Activated CD4-positive, alpha-beta T cell treated with anti-CD3 and anti-CD28 coated beads for 4 hours (primary cell): ENCODE data around the gene ZNF416.

Experiments used
- DNase-seq, 2 donors: peaks; one replicate each; pipeline ENCODE4 v3.0.0-alpha.2; 2020

ZNF416 gene

DNA sequence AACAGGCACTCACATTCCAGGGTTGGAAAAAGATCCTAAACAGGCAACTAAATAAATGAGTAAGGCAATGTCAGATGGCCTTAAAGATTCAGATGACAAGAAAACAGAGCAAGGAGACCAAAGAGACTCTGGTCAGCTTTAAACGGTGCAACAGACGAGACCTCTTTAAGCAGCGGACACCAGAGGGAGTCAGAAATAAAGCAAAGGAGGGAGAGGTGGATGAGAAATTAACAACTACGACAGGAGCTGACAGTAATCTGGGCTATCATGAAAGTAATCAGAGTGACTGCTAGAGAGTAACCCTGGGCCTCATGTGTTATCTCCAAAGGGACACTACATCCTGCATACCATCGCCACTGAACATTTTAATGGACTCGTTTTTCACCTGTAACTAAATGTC is 20.2 kb downstream of the ZNF416 start:
- no peak for DNase-seq

DNA sequence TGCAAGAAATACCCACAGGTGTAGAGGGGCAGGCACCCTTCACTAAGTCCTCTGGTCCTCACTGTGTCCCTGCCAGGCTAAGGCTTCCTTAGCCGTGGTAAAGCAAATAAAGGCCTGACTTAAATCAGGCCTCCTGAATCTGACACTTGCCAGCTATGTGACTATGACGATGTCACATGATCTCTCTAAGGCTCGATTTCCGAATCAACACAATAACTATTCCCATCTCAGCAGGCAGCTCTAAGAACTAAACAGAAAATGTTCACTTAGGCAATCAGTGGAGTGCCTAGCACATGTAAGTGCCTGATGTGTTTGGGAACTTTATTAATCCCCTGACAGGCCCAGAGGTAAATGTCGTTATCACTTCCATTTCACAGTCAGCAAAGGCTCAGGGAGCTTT is 21.1 kb downstream of the ZNF416 start:
- no peak for DNase-seq

GRCh38 chr19:57552432-57552831 is 26.3 kb downstream of the ZNF416 start:
- DNase-seq, result no peak

DNA sequence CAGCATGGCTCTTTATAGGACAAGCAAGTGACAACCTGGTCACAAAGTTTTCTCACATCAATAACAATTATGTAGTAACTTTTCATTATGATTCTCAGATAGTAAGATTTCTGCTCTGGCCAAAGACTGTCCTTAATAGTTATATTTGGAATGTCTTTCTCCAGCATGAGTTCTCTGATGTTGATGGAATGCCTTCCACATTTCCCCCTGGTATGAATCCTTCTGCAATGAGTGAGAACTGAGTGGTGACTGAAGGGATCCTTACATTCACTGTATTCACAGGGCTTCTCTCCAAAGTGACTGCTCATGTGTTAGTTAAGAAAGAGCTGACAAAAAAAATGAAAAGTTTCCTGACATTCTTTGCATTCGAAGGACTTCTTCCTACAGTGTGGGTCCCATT is 32.2 kb downstream of the ZNF416 start:
- DNase-seq, result no peak

DNA sequence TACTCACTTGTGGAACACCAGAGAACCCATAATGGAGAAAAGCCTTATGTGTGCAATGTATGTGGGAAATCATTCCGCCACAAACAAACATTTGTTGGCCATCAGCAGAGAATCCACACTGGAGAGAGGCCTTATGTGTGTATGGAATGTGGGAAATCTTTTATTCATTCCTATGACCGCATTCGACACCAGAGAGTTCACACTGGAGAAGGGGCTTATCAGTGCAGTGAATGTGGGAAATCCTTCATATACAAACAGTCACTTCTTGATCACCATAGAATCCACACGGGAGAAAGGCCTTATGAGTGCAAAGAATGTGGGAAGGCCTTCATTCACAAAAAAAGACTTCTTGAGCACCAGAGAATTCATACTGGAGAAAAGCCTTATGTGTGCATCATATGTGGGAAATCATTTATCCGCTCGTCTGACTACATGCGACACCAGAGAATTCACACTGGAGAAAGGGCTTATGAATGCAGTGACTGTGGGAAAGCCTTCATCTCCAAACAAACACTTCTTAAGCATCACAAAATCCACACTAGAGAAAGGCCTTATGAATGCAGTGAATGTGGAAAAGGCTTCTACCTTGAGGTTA is 40.7 kb downstream of the ZNF416 start:
- DNase-seq, result no peak

DNA sequence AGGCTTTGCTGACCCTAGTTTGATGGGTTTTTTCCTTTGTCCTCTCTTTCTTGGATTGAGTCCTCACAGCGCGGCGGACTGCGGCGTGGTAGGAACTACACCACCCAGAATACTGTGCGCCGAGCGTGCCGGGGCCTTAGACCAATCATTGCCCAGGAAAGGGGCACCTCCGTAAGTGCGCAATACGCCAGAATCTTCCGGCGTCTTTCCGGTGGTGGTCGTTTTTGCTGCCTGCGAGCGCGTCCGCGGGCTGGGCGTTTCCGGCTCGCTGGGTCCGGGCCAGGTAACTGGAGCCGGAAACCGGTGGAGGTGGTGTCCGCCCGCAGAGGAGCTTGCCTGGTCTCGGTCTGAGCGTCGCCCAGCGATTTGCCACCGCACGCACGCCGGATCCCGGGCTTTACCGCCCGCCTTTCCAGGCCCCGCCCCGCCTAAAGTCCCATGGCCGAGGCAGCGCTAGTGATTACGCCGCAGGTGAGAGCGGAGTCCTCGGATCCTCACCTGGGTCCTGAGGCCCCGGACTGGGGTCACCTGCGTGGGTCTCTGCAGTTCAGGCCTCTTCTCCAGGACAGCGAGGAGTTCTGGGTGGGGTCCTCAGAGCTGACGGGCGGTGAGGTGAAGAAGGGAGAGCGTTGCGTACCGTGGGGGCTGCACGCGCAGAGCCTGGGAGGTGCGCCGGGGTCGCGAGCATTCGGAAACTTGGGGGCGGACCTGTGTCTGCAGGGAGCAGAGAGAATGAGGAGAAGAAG is 51.4 kb downstream of the ZNF416 start, which contains the start of gene ZNF549:
Gene ZNF549 (plus strand): TSS at position 221 of the 746 bp plus-strand sequence. CDS start 218 bp downstream, at position 439.
- peak; percentile 83 to 85 for DNase-seq
